PC-9 (cell line): ENCODE measurements around the gene USP38. TPM values are rescaled to one million over a fixed set of nuclear protein-coding genes. Genes with fewer than 3 reads are reported as not detected.

Source experiments
- BruUV-seq: library from RNA; stranded (reverse); fragments of 400-500 nt; replicated peaks from 2 replicates; lab custom pipeline; 2021; lab: Mats Ljungman, UMichigan
- CTCF ChIA-PET: fragments of 300-600 bp; sonication (Branson Sonifier 250); formaldehyde crosslinking; loops from one replicate; lab custom pipeline; 2022; ENCODE audit warnings: antibody characterized with exemption; lab: Charles Lee
- POLR2A ChIA-PET: fragments of 300-600 bp; sonication (Branson Sonifier 250); formaldehyde crosslinking; loops from one replicate; lab custom pipeline; 2022; ENCODE audit warnings: antibody characterized with exemption; ENCODE audit not compliant: unreplicated experiment; lab: Charles Lee
- DNase-seq, 2 experiments: peaks; one replicate each; pipeline versions ENCODE4 v3.0.0 to v3.0.0-alpha.2; 2015 to 2022; ENCODE audit warnings: mixed read lengths in 1 of 2
- H2AFZ ChIP-seq: fragments of 200-600 bp; sonication (generic); 2 replicates; pipeline ENCODE4 v1.8.1; 2017; ENCODE audit warnings: antibody characterized with exemption
- H3F3A ChIP-seq: fragments of 200-600 bp; sonication (generic); 2 replicates; pipeline ENCODE4 v1.8.1; 2017; ENCODE audit warnings: antibody characterized with exemption, mild to moderate bottlenecking, low read depth; ENCODE audit not compliant: insufficient read depth
- H3K27ac ChIP-seq: fragments of 200-600 bp; sonication (generic); 2 replicates; pipeline ENCODE4 v1.6.1; 2016; ENCODE audit warnings: mixed run types
- H3K27me3 ChIP-seq: fragments of 200-600 bp; sonication (generic); 2 replicates; pipeline ENCODE4 v1.6.1; 2016; ENCODE audit warnings: low read depth, mixed run types; ENCODE audit not compliant: insufficient read depth
- H3K36me3 ChIP-seq: fragments of 200-600 bp; sonication (generic); 2 replicates; pipeline ENCODE4 v1.6.1; 2016; ENCODE audit warnings: low read depth, mixed run types
- H3K4me1 ChIP-seq: fragments of 200-600 bp; sonication (generic); replicated peaks from 2 replicates; pipeline ENCODE4 v1.6.1; 2016; ENCODE audit warnings: mixed run types; ENCODE audit not compliant: insufficient read depth
- H3K4me2 ChIP-seq: fragments of 200-600 bp; sonication (generic); 2 replicates; pipeline ENCODE4 v1.6.1; 2017; ENCODE audit warnings: mixed run types
- H3K4me3 ChIP-seq: fragments of 200-600 bp; sonication (generic); 2 replicates; pipeline ENCODE4 v1.6.1; 2016; ENCODE audit warnings: mixed run types
- H3K79me2 ChIP-seq: fragments of 200-600 bp; sonication (generic); 2 replicates; pipeline ENCODE4 v1.6.1; 2017; ENCODE audit warnings: low read depth, mixed run types
- H3K9me2 ChIP-seq: fragments of 200-600 bp; sonication (generic); 2 replicates; pipeline ENCODE4 v1.8.1; 2017; ENCODE audit warnings: mild to moderate bottlenecking; ENCODE audit not compliant: insufficient read depth
- H3K9me3 ChIP-seq: fragments of 200-600 bp; sonication (generic); 2 replicates; pipeline ENCODE4 v1.8.1; 2016; ENCODE audit warnings: low read depth; ENCODE audit not compliant: insufficient read depth
- H4K20me1 ChIP-seq: fragments of 200-600 bp; sonication (generic); 2 replicates; pipeline ENCODE4 v1.8.1; 2017; ENCODE audit not compliant: insufficient read depth
- CTCF ChIP-seq: fragments of 200-600 bp; sonication (generic); conservative IDR thresholded peaks from 2 replicates; pipeline ENCODE4 v1.6.1; 2017; ENCODE audit warnings: mixed run types, antibody characterized with exemption, mild to moderate bottlenecking, moderate library complexity
- EZH2 ChIP-seq: fragments of 200-600 bp; sonication (generic); IDR thresholded peaks from 2 replicates; pipeline ENCODE4 v1.8.0; 2017; ENCODE audit warnings: antibody characterized with exemption, low read depth
- intact Hi-C: fragments of 100-400 bp; cut with micrococcal nuclease; formaldehyde crosslinking; loops from one replicate; pipeline ENCODE4 v1.10.0; 2022; ENCODE audit not compliant: unreplicated experiment
- total RNA-seq: library from RNA; stranded (reverse); gene quantifications from 2 replicates; pipeline ENCODE4 v1.2.3, GENCODE V29; 2021

Gene USP38
- total RNA-seq, 1 experiment from 2014 or later = 11.9 TPM

- no peaks in the 10 kb centered on the region for H3K9me3 ChIP-seq
- no peak for TF ChIP-seq CTCF
- no peak for TF ChIP-seq EZH2
- no peaks in the 10 kb centered on the region; the same call in 1 of the 2 replicates for H3K9me2 ChIP-seq
- CTCF ChIA-PET = interaction anchor here (0.6 kb wide), 1 partner anchor 182 kb away, joined by 4 read pairs; no protein-coding TSS in a partner anchor
- POLR2A ChIA-PET = no interaction called here
- H3K4me1 ChIP-seq = peaks cover 32% of the 10 kb centered on the region
- peak overlapping the region; percentile 85 for H2AFZ ChIP-seq
- DNase-seq = no peak
- H3K36me3 ChIP-seq = peaks cover 4% of the 10 kb centered on the region
- intact Hi-C loops = loop anchor here (10.0 kb wide), 2 partner anchors 711 to 1061 kb away; no protein-coding TSS in a partner anchor
- H3K4me3 ChIP-seq = peak overlapping the region; percentile 92
- H3F3A ChIP-seq = peaks cover 17% of the 10 kb centered on the region; the same call in 1 of the 2 replicates
- peak overlapping the region; percentile 95 for H3K4me2 ChIP-seq
- TSS peak; percentile 39 for BruUV-seq
- peaks cover 60% of the 10 kb centered on the region for H3K79me2 ChIP-seq
- H4K20me1 ChIP-seq = peaks cover 29% of the 10 kb centered on the region
- peak overlapping the region; percentile 73 for H3K27ac ChIP-seq
- no peaks in the 10 kb centered on the region for H3K27me3 ChIP-seq
Measured at GRCh38 chr4:143185253-143186107, 763 bp downstream of the USP38 start.

GRCh38 chr4:143186212-143186611, 1.5 kb downstream of the USP38 start:
- ChIA-PET CTCF (no interaction called here), POLR2A (no interaction called here)
- no peak overlapping the region for H2AFZ ChIP-seq
- no peaks in the 10 kb centered on the region for H3K27me3 ChIP-seq
- H4K20me1 ChIP-seq = peaks cover 29% of the 10 kb centered on the region
- H3K9me2 ChIP-seq = no peaks in the 10 kb centered on the region; the same call in 1 of the 2 replicates
- peaks cover 7% of the 10 kb centered on the region for H3K36me3 ChIP-seq
- H3K27ac ChIP-seq = 0 out of 2 replicates have a peak overlapping the region, but pooled peaks have one; percentile 73
- no peak for TF ChIP-seq CTCF
- peaks cover 32% of the 10 kb centered on the region for H3K4me1 ChIP-seq
- peaks cover 66% of the 10 kb centered on the region for H3K79me2 ChIP-seq
- H3K9me3 ChIP-seq = no peaks in the 10 kb centered on the region
- H3K4me3 ChIP-seq = peak overlapping the region; percentile 92
- peaks cover 17% of the 10 kb centered on the region; the same call in 1 of the 2 replicates for H3F3A ChIP-seq
- peak in 1 of 2 experiments; percentile 71 for DNase-seq
- BruUV-seq = no TSS peak
- intact Hi-C loops = loop anchor here (10.0 kb wide), 2 partner anchors 711 to 1061 kb away; no protein-coding TSS in a partner anchor
- peak overlapping the region; percentile 95 for H3K4me2 ChIP-seq

- intact Hi-C loops = loop anchor here (10.0 kb wide), 2 partner anchors 712 to 1062 kb away; no protein-coding TSS in a partner anchor
- peaks cover 29% of the 10 kb centered on the region for H4K20me1 ChIP-seq
- BruUV-seq = no TSS peak
Measured at GRCh38 chr4:143186649-143187048, 1.9 kb downstream of the USP38 start.

More at GRCh38 chr4:143186649-143187048, 1.9 kb downstream of the USP38 start:
- ChIA-PET CTCF (no interaction called here), POLR2A (no interaction called here)
- Histone ChIP-seq H3K27me3 (no peaks in the 10 kb centered on the region), H3K4me1 (peaks cover 32% of the 10 kb centered on the region), H3K4me3 (peak overlapping the region; percentile 92), H3F3A (peaks cover 17% of the 10 kb centered on the region; the same call in 1 of the 2 replicates), H3K9me3 (no peaks in the 10 kb centered on the region), H3K9me2 (no peaks in the 10 kb centered on the region; the same call in 1 of the 2 replicates), H3K27ac (0 out of 2 replicates have a peak overlapping the region, but pooled peaks have one; percentile 16), H3K79me2 (peaks cover 70% of the 10 kb centered on the region), H2AFZ (no peak overlapping the region), H3K4me2 (peak overlapping the region; percentile 95), H3K36me3 (peaks cover 12% of the 10 kb centered on the region)
- no peak for DNase-seq
- no peak for TF ChIP-seq CTCF
- TF ChIP-seq EZH2 = no peak
